ENCODE results near the gene KTI12. TPM values are rescaled to one million over a fixed set of nuclear protein-coding genes. Genes with fewer than 3 reads are reported as not detected.
"Not testable (repeated sequence)": the region's sequence is repeated elsewhere in the genome, so short reads cannot be mapped to it uniquely, and the experiment has no call there.

KTI12 gene
- 4.9 TPM for polyA plus RNA-seq (2013, experiment 1 of 2)
- 4.7 TPM for polyA plus RNA-seq (2013, experiment 2 of 2)

- Histone ChIP-seq H3K18ac (ENCODE audit: low read length) (peak within 1 kb of the TSS; percentile 97), H3K79me1 (ENCODE audit: low read depth, low read length) (peaks cover 11% of the 10 kb centered on the region), H3K27ac (replicated peaks; ENCODE audit: low read length) (no peak within 1 kb of the TSS), H4K91ac (ENCODE audit: low read depth, low read length, poor library complexity) (no peak within 1 kb of the TSS), H2BK5ac (ENCODE audit: low read length) (peak within 1 kb of the TSS; percentile 55), H2AK5ac (ENCODE audit: low read depth, low read length) (peak within 1 kb of the TSS; percentile 78), H3K14ac (ENCODE audit: low read length) (no peak within 1 kb of the TSS), H2BK12ac (ENCODE audit: low read length) (no peak within 1 kb of the TSS), H3K4ac (ENCODE audit: low read length) (peak within 1 kb of the TSS; percentile 24), H3K4me1 (ENCODE audit: control insufficient read depth in 2 of 2, insufficient read depth in 1 of 2, low read depth in 1 of 2, low read length in 2 of 2) (peaks cover 8 to 9% of the 10 kb centered on the region in 2 donors), H3K36me3 (replicated peaks in 1 of 2; ENCODE audit: control insufficient read depth in 2 of 2, insufficient read depth in 2 of 2, low read length in 2 of 2) (peaks cover 7 to 42% of the 10 kb centered on the region in 2 donors), H2BK120ac (ENCODE audit: low read depth, low read length) (peak within 1 kb of the TSS; percentile 44), H3K4me3 (ENCODE audit: low read length in 2 of 2) (peak within 1 kb of the TSS; percentile 80 to 90), H3K23ac (ENCODE audit: low read depth, low read length, poor library complexity) (peak within 1 kb of the TSS; percentile 98), H3K27me3 (ENCODE audit: control insufficient read depth in 3 of 3, insufficient read depth in 3 of 3, low read depth in 1 of 3, low read length in 3 of 3) (no peaks in the 10 kb centered on the region), H3K9ac (ENCODE audit: low read depth, low read length, poor library complexity) (peak within 1 kb of the TSS; percentile 98), H2BK15ac (ENCODE audit: low read length) (no peak within 1 kb of the TSS), H2AFZ (ENCODE audit: low read length) (peak within 1 kb of the TSS; percentile 80), H3K9me3 (replicated peaks in 1 of 2; ENCODE audit: control insufficient read depth in 2 of 2, insufficient read depth in 1 of 2, low read depth in 1 of 2, low read length in 2 of 2) (no peaks in the 10 kb centered on the region), H4K8ac (ENCODE audit: low read depth, low read length) (no peak within 1 kb of the TSS), H3K4me2 (ENCODE audit: insufficient read depth, low read length, poor library complexity, severe bottlenecking) (peak within 1 kb of the TSS; percentile 85)
- WGBS, 2 donors (ENCODE audit: extremely low coverage in 2 of 2, insufficient read length in 2 of 2, insufficient replicate concordance in 1 of 2), result no CpG with 5 or more reads among the region's 78 CpGs
- peak; percentile 72 for DNase-seq (ENCODE audit: low spot score)
These were observed at the start of gene KTI12 for GRCh38 chr1:52033190-52034049. Gene KTI12, minus strand, starts transcription at chr1:52033810. Its CDS starts 49 bp downstream, at chr1:52033761.

DNA sequence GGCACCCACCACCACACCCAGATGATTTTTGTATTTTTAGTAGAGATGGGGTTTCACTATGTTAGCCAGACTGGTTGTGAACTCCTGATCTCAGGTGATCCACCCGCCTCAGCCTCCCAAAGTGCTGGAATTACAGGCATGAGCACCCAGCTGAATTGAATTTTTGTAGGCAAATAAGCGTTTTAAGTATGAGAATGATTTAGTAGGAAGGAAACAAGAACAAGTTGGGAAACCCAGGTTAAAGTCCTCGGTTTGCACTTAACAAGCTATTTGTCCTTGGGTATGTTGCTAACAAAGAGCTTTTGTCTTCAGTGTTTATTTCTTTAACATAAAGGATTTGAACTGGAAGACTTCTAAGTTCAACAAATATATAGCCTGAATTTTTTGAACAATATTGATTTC is 46.4 kb upstream of the KTI12 start:
- Histone ChIP-seq H2BK12ac (ENCODE audit: low read length) (no peak overlapping the region), H3K27ac (replicated peaks; ENCODE audit: low read length) (no peak overlapping the region), H2AFZ (ENCODE audit: low read length) (no peak overlapping the region), H3K23ac (ENCODE audit: low read depth, low read length, poor library complexity) (no peak overlapping the region), H3K9me3 (replicated peaks in 1 of 2; ENCODE audit: control insufficient read depth in 2 of 2, insufficient read depth in 1 of 2, low read depth in 1 of 2, low read length in 2 of 2) (no peaks in the 10 kb centered on the region), H3K4me2 (ENCODE audit: insufficient read depth, low read length, poor library complexity, severe bottlenecking) (no peak overlapping the region), H3K79me1 (ENCODE audit: low read depth, low read length) (peaks cover 1% of the 10 kb centered on the region), H3K4me3 (ENCODE audit: low read length in 2 of 2) (no peak overlapping the region), H3K14ac (ENCODE audit: low read length) (no peak overlapping the region), H3K9ac (ENCODE audit: low read depth, low read length, poor library complexity) (no peak overlapping the region), H2BK120ac (ENCODE audit: low read depth, low read length) (no peak overlapping the region), H3K4ac (ENCODE audit: low read length) (no peak overlapping the region), H2BK5ac (ENCODE audit: low read length) (no peak overlapping the region), H3K27me3 (ENCODE audit: control insufficient read depth in 3 of 3, insufficient read depth in 3 of 3, low read depth in 1 of 3, low read length in 3 of 3) (no peaks in the 10 kb centered on the region), H3K36me3 (replicated peaks in 1 of 2; ENCODE audit: control insufficient read depth in 2 of 2, insufficient read depth in 2 of 2, low read length in 2 of 2) (peaks cover 0 to 66% of the 10 kb centered on the region in 2 donors), H3K18ac (ENCODE audit: low read length) (no peak overlapping the region), H4K8ac (ENCODE audit: low read depth, low read length) (no peak overlapping the region), H3K4me1 (ENCODE audit: control insufficient read depth in 2 of 2, insufficient read depth in 1 of 2, low read depth in 1 of 2, low read length in 2 of 2) (no peaks in the 10 kb centered on the region), H2AK5ac (ENCODE audit: low read depth, low read length) (no peak overlapping the region), H4K91ac (ENCODE audit: low read depth, low read length, poor library complexity) (no peak overlapping the region), H2BK15ac (ENCODE audit: low read length) (no peak overlapping the region)
- WGBS, 2 donors (ENCODE audit: extremely low coverage in 2 of 2, insufficient read length in 2 of 2, insufficient replicate concordance in 1 of 2), result no CpG with 5 or more reads among the region's 3 CpGs
- no peak for DNase-seq (ENCODE audit: low spot score)

DNA sequence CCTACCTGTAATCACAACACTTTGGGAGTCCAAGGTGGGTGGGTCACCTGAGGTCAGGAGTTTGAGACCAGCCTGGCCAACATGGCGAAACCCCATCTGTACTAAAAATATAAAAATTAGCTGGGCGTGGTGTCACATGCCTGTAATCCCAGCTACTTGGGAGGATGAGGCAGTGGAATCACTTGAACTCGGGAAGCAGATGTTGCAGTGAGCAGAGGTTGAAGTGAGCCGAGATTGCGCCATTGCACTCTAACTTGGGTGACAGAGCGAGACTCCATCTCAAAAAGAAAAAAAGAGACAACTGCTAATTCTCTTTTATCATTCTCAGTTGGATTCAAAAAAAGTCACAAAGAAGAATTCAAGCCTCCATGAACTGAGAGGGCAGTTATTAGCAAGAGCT is 43.7 kb upstream of the KTI12 start:
- H4K8ac ChIP-seq (ENCODE audit: low read depth, low read length); DNase-seq (ENCODE audit: low spot score); H3K27ac ChIP-seq (replicated peaks; ENCODE audit: low read length); H2BK15ac ChIP-seq (ENCODE audit: low read length); H3K27me3 ChIP-seq (ENCODE audit: control insufficient read depth in 3 of 3, insufficient read depth in 3 of 3, low read depth in 1 of 3, low read length in 3 of 3); H2BK120ac ChIP-seq (ENCODE audit: low read depth, low read length); H3K18ac ChIP-seq (ENCODE audit: low read length); H3K9ac ChIP-seq (ENCODE audit: low read depth, low read length, poor library complexity); H3K79me1 ChIP-seq (ENCODE audit: low read depth, low read length); H2AK5ac ChIP-seq (ENCODE audit: low read depth, low read length); H2BK5ac ChIP-seq (ENCODE audit: low read length); H3K23ac ChIP-seq (ENCODE audit: low read depth, low read length, poor library complexity); H3K4ac ChIP-seq (ENCODE audit: low read length); H3K9me3 ChIP-seq (replicated peaks in 1 of 2; ENCODE audit: control insufficient read depth in 2 of 2, insufficient read depth in 1 of 2, low read depth in 1 of 2, low read length in 2 of 2); H4K91ac ChIP-seq (ENCODE audit: low read depth, low read length, poor library complexity); H3K4me1 ChIP-seq (ENCODE audit: control insufficient read depth in 2 of 2, insufficient read depth in 1 of 2, low read depth in 1 of 2, low read length in 2 of 2); H3K4me2 ChIP-seq (ENCODE audit: insufficient read depth, low read length, poor library complexity, severe bottlenecking); H3K14ac ChIP-seq (ENCODE audit: low read length); H3K4me3 ChIP-seq (ENCODE audit: low read length in 2 of 2); H2BK12ac ChIP-seq (ENCODE audit: low read length); H2AFZ ChIP-seq (ENCODE audit: low read length): not testable (repeated sequence)
- WGBS, 2 donors (ENCODE audit: extremely low coverage in 2 of 2, insufficient read length in 2 of 2, insufficient replicate concordance in 1 of 2), result no CpG with 5 or more reads among the region's 6 CpGs
- H3K36me3 ChIP-seq (replicated peaks in 1 of 2; ENCODE audit: control insufficient read depth in 2 of 2, insufficient read depth in 2 of 2, low read length in 2 of 2), result peaks cover 0 to 73% of the 10 kb centered on the region in 2 donors

DNA sequence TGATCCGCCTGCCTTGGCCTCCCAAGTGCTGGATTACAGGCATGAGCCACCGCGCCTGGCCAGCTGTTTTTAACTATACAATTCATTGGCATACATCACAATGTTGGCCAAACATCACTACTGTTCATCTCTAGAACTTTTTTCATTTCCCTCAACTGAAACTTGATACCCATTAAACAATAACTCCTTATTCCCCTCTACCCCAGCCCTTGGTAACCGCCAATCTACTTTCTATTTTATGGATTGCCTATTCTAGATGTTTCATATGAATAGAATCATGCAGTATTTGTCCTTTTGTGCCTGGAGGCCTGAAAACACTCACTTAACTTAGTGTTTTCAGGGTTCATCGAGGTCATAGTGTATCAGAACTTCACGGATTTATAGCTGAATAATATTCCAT is 38.7 kb upstream of the KTI12 start:
- no peak overlapping the region for H2AK5ac ChIP-seq (ENCODE audit: low read depth, low read length)
- no peak overlapping the region for H3K9ac ChIP-seq (ENCODE audit: low read depth, low read length, poor library complexity)
- H4K91ac ChIP-seq (ENCODE audit: low read depth, low read length, poor library complexity), result no peak overlapping the region
- peaks cover 1 to 84% of the 10 kb centered on the region in 2 donors for H3K36me3 ChIP-seq (replicated peaks in 1 of 2; ENCODE audit: control insufficient read depth in 2 of 2, insufficient read depth in 2 of 2, low read length in 2 of 2)
- H2BK120ac ChIP-seq (ENCODE audit: low read depth, low read length), result no peak overlapping the region
- no peak overlapping the region for H3K4me2 ChIP-seq (ENCODE audit: insufficient read depth, low read length, poor library complexity, severe bottlenecking)
- no peak overlapping the region for H3K18ac ChIP-seq (ENCODE audit: low read length)
- no peak overlapping the region for H2BK15ac ChIP-seq (ENCODE audit: low read length)
- no peak overlapping the region for H2BK5ac ChIP-seq (ENCODE audit: low read length)
- H3K23ac ChIP-seq (ENCODE audit: low read depth, low read length, poor library complexity), result no peak overlapping the region
- H3K27me3 ChIP-seq (ENCODE audit: control insufficient read depth in 3 of 3, insufficient read depth in 3 of 3, low read depth in 1 of 3, low read length in 3 of 3), result no peaks in the 10 kb centered on the region
- H3K9me3 ChIP-seq (replicated peaks in 1 of 2; ENCODE audit: control insufficient read depth in 2 of 2, insufficient read depth in 1 of 2, low read depth in 1 of 2, low read length in 2 of 2), result no peaks in the 10 kb centered on the region
- no peak overlapping the region for H2AFZ ChIP-seq (ENCODE audit: low read length)
- no CpG with 5 or more reads among the region's 6 CpGs for WGBS, 2 donors (ENCODE audit: extremely low coverage in 2 of 2, insufficient read length in 2 of 2, insufficient replicate concordance in 1 of 2)
- no peak overlapping the region for H3K14ac ChIP-seq (ENCODE audit: low read length)
- no peak overlapping the region for H4K8ac ChIP-seq (ENCODE audit: low read depth, low read length)
- no peak overlapping the region for H2BK12ac ChIP-seq (ENCODE audit: low read length)
- H3K4ac ChIP-seq (ENCODE audit: low read length), result no peak overlapping the region
- no peak overlapping the region for H3K4me3 ChIP-seq (ENCODE audit: low read length in 2 of 2)
- no peaks in the 10 kb centered on the region for H3K4me1 ChIP-seq (ENCODE audit: control insufficient read depth in 2 of 2, insufficient read depth in 1 of 2, low read depth in 1 of 2, low read length in 2 of 2)
- no peak overlapping the region for H3K27ac ChIP-seq (replicated peaks; ENCODE audit: low read length)
- DNase-seq (ENCODE audit: low spot score), result no peak
- peaks cover 1% of the 10 kb centered on the region for H3K79me1 ChIP-seq (ENCODE audit: low read depth, low read length)
